ENCODE results near the gene RPL5. TPM values are rescaled to one million over a fixed set of nuclear protein-coding genes. Genes with fewer than 3 reads are reported as not detected.

RPL5 gene
- total and polyA plus RNA-seq, 2 of the 8 experiments (the other 6 are each of a cell fraction or from before 2014, with no cell fraction given): 1,506 to 2,034 TPM

- no peaks in the 10 kb centered on the region for H3K79me1 ChIP-seq (ENCODE audit: low read depth, low read length)
- no peak for FAIRE-seq
- H4K91ac ChIP-seq (replicated peaks; ENCODE audit: insufficient read length, low read length): no peak overlapping the region
- no peaks in the 10 kb centered on the region for H3K27me3 ChIP-seq (replicated peaks in 1 of 4; ENCODE audit: control insufficient read depth in 3 of 4, extremely low read depth in 1 of 4, insufficient read depth in 3 of 4, low read length in 3 of 4)
- no peak for DNase-seq (ENCODE audit: low read depth in 1 of 2, low spot score in 2 of 2)
- H2BK20ac ChIP-seq (ENCODE audit: low read length): no peak overlapping the region
- H3K23ac ChIP-seq (ENCODE audit: insufficient read length): no peak overlapping the region
- H3K4ac ChIP-seq (replicated peaks; ENCODE audit: insufficient read length, low read depth, low read length): no peak overlapping the region
- no peak overlapping the region for H3K18ac ChIP-seq (ENCODE audit: extremely low read depth, low read length)
- no peaks in the 10 kb centered on the region for H3K36me3 ChIP-seq (ENCODE audit: control insufficient read depth in 2 of 4, insufficient read depth in 4 of 4, low read length in 3 of 4)
- H2BK120ac ChIP-seq (replicated peaks; ENCODE audit: low read depth, low read length): no peak overlapping the region
- H3K9ac ChIP-seq (replicated peaks in 1 of 4; ENCODE audit: extremely low read depth in 1 of 4, low read depth in 3 of 4, low read length in 3 of 4): no peak overlapping the region
- 95% methylated on average over 1 of the region's 1 CpG; no CpG with 5 or more reads in 1 of the 2 experiments for WGBS, 2 experiments (ENCODE audit: extremely low coverage in 1 of 2, insufficient coverage in 1 of 2, insufficient read length in 1 of 2, insufficient replicate concordance in 2 of 2, low coverage in 1 of 2, low lambda C conversion rate in 2 of 2, missing lambda C conversion rate in 1 of 2)
- H2AFZ ChIP-seq (ENCODE audit: low read length): no peak overlapping the region
- no peaks in the 10 kb centered on the region for H3K4me1 ChIP-seq (replicated peaks in 1 of 4; ENCODE audit: control insufficient read depth in 3 of 4, insufficient read depth in 4 of 4, low read length in 3 of 4)
- no peak overlapping the region for H3K4me3 ChIP-seq (ENCODE audit: extremely low read depth in 1 of 4, insufficient read depth in 2 of 4, low read depth in 3 of 4, low read length in 4 of 4)
- no peaks in the 10 kb centered on the region for H3K9me3 ChIP-seq (ENCODE audit: insufficient read depth in 2 of 2, low read depth in 1 of 2, low read length in 1 of 2)
- H3K79me2 ChIP-seq (ENCODE audit: control insufficient read depth in 1 of 2, insufficient read depth in 2 of 2, low read length in 2 of 2): no peaks in the 10 kb centered on the region
- H3K4me2 ChIP-seq (ENCODE audit: insufficient read depth in 1 of 2, low read depth in 2 of 2, low read length in 2 of 2): no peak overlapping the region
- no peaks in the 10 kb centered on the region for H3K23me2 ChIP-seq (ENCODE audit: low read depth, low read length)
- CTCF ChIA-PET (ENCODE audit: partially characterized antibody): interaction anchor here (0.6 to 6.1 kb wide), 14 partner anchors 11 to 394 kb away, joined by 3 to 86 read pairs (median 4); partner anchors contain the start of genes EVI5 and RPL5
- H2BK12ac ChIP-seq (ENCODE audit: low read depth, low read length): no peak overlapping the region
- no peak overlapping the region for H2BK5ac ChIP-seq (ENCODE audit: low read depth, low read length)
- H4K20me1 ChIP-seq (replicated peaks in 1 of 2; ENCODE audit: control insufficient read depth in 1 of 2, insufficient read depth in 2 of 2, low read length in 2 of 2): no peaks in the 10 kb centered on the region
- no peak overlapping the region for H2AK5ac ChIP-seq (ENCODE audit: low read depth, low read length)
- H4K5ac ChIP-seq (ENCODE audit: insufficient read length, low read depth, low read length): no peak overlapping the region
- H3K56ac ChIP-seq (replicated peaks; ENCODE audit: insufficient read length, low read depth, low read length): no peak overlapping the region
- H2BK15ac ChIP-seq (ENCODE audit: low read length): no peak overlapping the region
- POLR2A ChIA-PET (ENCODE audit: partially characterized antibody): interaction anchor here (3.5 kb wide), 1 partner anchor 15 kb away, joined by 23 read pairs; the partner anchor contains the start of gene RPL5
- H3K14ac ChIP-seq (ENCODE audit: insufficient read length): no peak overlapping the region
- H4K8ac ChIP-seq (ENCODE audit: extremely low read depth, insufficient read depth, low read length): no peak overlapping the region
- H3K27ac ChIP-seq (ENCODE audit: low read depth, low read length): no peak overlapping the region
- TF ChIP-seq BACH1 (IDR thresholded peaks at IDR 0.05; ENCODE audit: low read length): no peak
- no peak for TF ChIP-seq POU5F1 (IDR thresholded peaks at IDR 0.05; ENCODE audit: low read depth, low read length)
- TF ChIP-seq JUND (IDR thresholded peaks at IDR 0.05; ENCODE audit: low read length): no peak
- no peak for TF ChIP-seq CTCF (IDR thresholded peaks at IDR 0.05; ENCODE audit: control extremely low read depth in 1 of 3, insufficient read depth in 1 of 3, low read depth in 1 of 3, low read length in 3 of 3)
- TF ChIP-seq TEAD4 (IDR thresholded peaks at IDR 0.05; ENCODE audit: low read depth, low read length): no peak
- no peak for TF ChIP-seq CBX8 (IDR thresholded peaks at IDR 0.05; ENCODE audit: borderline replicate concordance, low read depth, low read length)
- TF ChIP-seq BCL11A (IDR thresholded peaks at IDR 0.05; ENCODE audit: low read depth in 2 of 2, low read length in 2 of 2): no peak
- TF ChIP-seq GABPA (IDR thresholded peaks at IDR 0.05; ENCODE audit: borderline replicate concordance, insufficient read depth, low read length): no peak
- TF ChIP-seq MAFK (IDR thresholded peaks at IDR 0.05; ENCODE audit: low read depth, low read length): no peak
- no peak for TF ChIP-seq CTBP2 (IDR thresholded peaks at IDR 0.05; ENCODE audit: borderline replicate concordance, insufficient read depth, insufficient read length, low read length)
- no peak for TF ChIP-seq TAF7 (optimal IDR thresholded peaks at IDR 0.05; ENCODE audit: borderline replicate concordance, low read depth, low read length)
These were observed 14.6 kb upstream of the RPL5 start for GRCh38 chr1:92817137-92817697.
